OCI-LY7 (cell line): ENCODE data around the gene TTI1. TPM values are rescaled to one million over a fixed set of nuclear protein-coding genes. Genes with fewer than 3 reads are reported as not detected.

Experiments used
- BruUV-seq: library from RNA; stranded (reverse); fragments of 400-500 nt; replicated peaks from 2 replicates; lab custom pipeline; 2021; lab: Mats Ljungman, UMichigan
- CTCF ChIA-PET: fragments of 300-600 bp; sonication (Branson Sonifier 250); formaldehyde crosslinking; loops from one replicate; lab custom pipeline; 2022; ENCODE audit warnings: antibody characterized with exemption; ENCODE audit not compliant: unreplicated experiment; lab: Charles Lee
- POLR2A ChIA-PET: fragments of 300-600 bp; sonication (Branson Sonifier 250); formaldehyde crosslinking; loops from one replicate; lab custom pipeline; 2022; ENCODE audit warnings: antibody characterized with exemption; lab: Charles Lee
- DNase-seq: peaks from one replicate; pipeline ENCODE4 v3.0.0-alpha.2; 2015; ENCODE audit warnings: low spot score
- H2AFZ ChIP-seq: fragments of 200-600 bp; sonication (generic), shearing (Covaris generic); 2 replicates; pipeline ENCODE4 v1.6.1; 2014; ENCODE audit warnings: mild to moderate bottlenecking, antibody characterized with exemption, low read length, moderate library complexity
- H3K27ac ChIP-seq: fragments of 200-600 bp; sonication (generic); 2 replicates; pipeline ENCODE4 v1.5.1; 2014; ENCODE audit warnings: mixed run types, low read depth, mild to moderate bottlenecking, moderate library complexity, low read length, inconsistent platforms; ENCODE audit not compliant: poor library complexity, severe bottlenecking
- H3K36me3 ChIP-seq: fragments of 200-600 bp; sonication (generic); 2 replicates; pipeline ENCODE4 v1.6.1; 2014; ENCODE audit warnings: mild to moderate bottlenecking, antibody characterized with exemption, low read length, moderate library complexity, mixed read lengths; ENCODE audit not compliant: insufficient read depth
- H3K4me1 ChIP-seq: fragments of 200-600 bp; sonication (generic); 2 replicates; pipeline ENCODE4 v1.5.1; 2014; ENCODE audit warnings: mild to moderate bottlenecking, low read length; ENCODE audit not compliant: insufficient read depth, poor library complexity, severe bottlenecking
- H3K4me2 ChIP-seq: fragments of 200-600 bp; sonication (generic); 2 replicates; pipeline ENCODE4 v1.6.1; 2014; ENCODE audit warnings: mild to moderate bottlenecking, low read length
- H3K4me3 ChIP-seq: fragments of 200-600 bp; sonication (generic); 2 replicates; pipeline ENCODE4 v1.5.1; 2014; ENCODE audit warnings: mild to moderate bottlenecking, low read depth, low read length; ENCODE audit not compliant: poor library complexity, severe bottlenecking
- H3K79me2 ChIP-seq: fragments of 200-600 bp; sonication (generic); 2 replicates; pipeline ENCODE4 v1.6.1; 2016; ENCODE audit warnings: low read depth, mild to moderate bottlenecking, low read length, moderate library complexity, mixed read lengths; ENCODE audit not compliant: insufficient read depth
- H3K9me2 ChIP-seq: fragments of 200-600 bp; sonication (generic); 2 replicates; pipeline ENCODE4 v1.6.1; 2016; ENCODE audit warnings: mild to moderate bottlenecking, low read length, mixed read lengths; ENCODE audit not compliant: insufficient read depth
- H3K9me3 ChIP-seq: fragments of 200-600 bp; sonication (generic); 2 replicates; pipeline ENCODE4 v1.6.1; 2014; ENCODE audit warnings: mild to moderate bottlenecking, mixed run types, low read length, mixed read lengths
- H4K20me1 ChIP-seq: fragments of 200-600 bp; sonication (generic); 2 replicates; pipeline ENCODE4 v1.6.1; 2014; ENCODE audit warnings: mild to moderate bottlenecking, antibody characterized with exemption, low read length, moderate library complexity, mixed read lengths; ENCODE audit not compliant: insufficient read depth
- EZH2phosphoT487 ChIP-seq: fragments of 200-600 bp; sonication (generic); IDR thresholded peaks from 2 replicates; pipeline ENCODE4 v1.6.1; 2018; ENCODE audit warnings: low read depth, borderline replicate concordance, mild to moderate bottlenecking, mixed run types, antibody characterized with exemption, low read length, moderate library complexity, mixed read lengths
- intact Hi-C: fragments of 100-400 bp; cut with micrococcal nuclease; formaldehyde crosslinking; loops from one replicate; pipeline ENCODE4 v1.10.0; 2022; ENCODE audit not compliant: unreplicated experiment
- total RNA-seq, 2 experiments: library from RNA; depleted of rRNA in 1 of 2; stranded (reverse); fragments of >200 nt in 1 of 2; shearing (Covaris generic) in 1 of 2; gene quantifications; 2 replicates each; pipeline ENCODE4 v1.2.3, GENCODE V29; 2014 to 2022
- TF ChIP-seq, protein P1 (sequence below): fragments of 200-600 bp; sonication (generic); conservative IDR thresholded peaks from 2 replicates; pipeline ENCODE4 v1.5.1; 2014; ENCODE audit warnings: mild to moderate bottlenecking, antibody characterized with exemption, low read length, moderate library complexity, mixed read lengths

The TTI1 gene
- total RNA-seq, 2 experiments from 2014 or later, result 22.4 to 28.7 TPM

DNA sequence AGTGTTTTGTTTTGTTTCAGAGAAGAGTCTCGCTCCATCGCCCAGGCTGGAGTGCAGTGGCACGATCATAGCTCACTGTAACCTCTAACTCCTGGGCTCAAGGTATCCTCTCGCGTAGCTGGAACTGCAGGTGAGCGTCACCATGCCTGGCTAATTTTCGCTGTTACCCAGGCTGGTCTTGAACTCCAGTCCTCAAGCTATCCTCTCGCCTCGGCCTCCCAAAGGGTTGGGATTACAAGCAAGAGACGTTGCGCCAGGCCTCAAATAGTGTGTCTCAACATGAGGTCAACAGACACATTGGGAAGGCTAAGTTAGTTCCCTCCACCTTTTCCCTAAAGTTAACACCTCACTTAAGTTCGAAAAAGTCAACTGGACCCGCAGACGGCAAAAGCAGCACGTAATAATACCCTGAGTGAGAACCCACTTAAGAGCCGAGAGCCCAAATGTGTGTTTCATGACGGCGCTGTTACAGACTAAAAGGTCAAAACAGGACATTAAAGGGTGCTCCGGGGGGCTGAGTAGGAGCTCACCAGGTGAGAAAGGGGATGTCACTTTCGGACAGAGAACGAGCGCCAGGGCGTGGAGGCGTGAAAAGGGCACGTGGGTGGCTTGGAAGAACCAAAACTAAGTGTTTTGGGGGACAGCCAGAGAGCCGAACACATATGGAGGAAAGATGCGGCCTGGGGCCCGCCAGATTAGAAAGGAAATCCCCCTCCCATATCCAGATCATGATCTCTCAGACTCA is 499 bp downstream of the TTI1 start:
- Histone ChIP-seq H3K9me3 (no peaks in the 10 kb centered on the region), H3K9me2 (no peaks in the 10 kb centered on the region), H4K20me1 (0 out of 2 replicates have a peak, but pooled peaks cover 10% of the 10 kb centered on the region), H3K4me1 (peaks cover 46% of the 10 kb centered on the region), H3K4me2 (peak overlapping the region; percentile 73), H2AFZ (peak overlapping the region; percentile 70), H3K36me3 (peaks cover 46% of the 10 kb centered on the region), H3K4me3 (peak overlapping the region; percentile 97), H3K27ac (peak overlapping the region; percentile 54), H3K79me2 (peaks cover 92% of the 10 kb centered on the region)
- TSS peak; percentile 81 for BruUV-seq
- DNase-seq, result peak; percentile 86
- ChIA-PET CTCF (no interaction called here), POLR2A (interaction anchor here (0.5 to 2.9 kb wide), 6 partner anchors 9 to 829 kb away, joined by 3 to 9 read pairs (median 4); no protein-coding TSS in a partner anchor)
- TF ChIP-seq, protein P1, sequence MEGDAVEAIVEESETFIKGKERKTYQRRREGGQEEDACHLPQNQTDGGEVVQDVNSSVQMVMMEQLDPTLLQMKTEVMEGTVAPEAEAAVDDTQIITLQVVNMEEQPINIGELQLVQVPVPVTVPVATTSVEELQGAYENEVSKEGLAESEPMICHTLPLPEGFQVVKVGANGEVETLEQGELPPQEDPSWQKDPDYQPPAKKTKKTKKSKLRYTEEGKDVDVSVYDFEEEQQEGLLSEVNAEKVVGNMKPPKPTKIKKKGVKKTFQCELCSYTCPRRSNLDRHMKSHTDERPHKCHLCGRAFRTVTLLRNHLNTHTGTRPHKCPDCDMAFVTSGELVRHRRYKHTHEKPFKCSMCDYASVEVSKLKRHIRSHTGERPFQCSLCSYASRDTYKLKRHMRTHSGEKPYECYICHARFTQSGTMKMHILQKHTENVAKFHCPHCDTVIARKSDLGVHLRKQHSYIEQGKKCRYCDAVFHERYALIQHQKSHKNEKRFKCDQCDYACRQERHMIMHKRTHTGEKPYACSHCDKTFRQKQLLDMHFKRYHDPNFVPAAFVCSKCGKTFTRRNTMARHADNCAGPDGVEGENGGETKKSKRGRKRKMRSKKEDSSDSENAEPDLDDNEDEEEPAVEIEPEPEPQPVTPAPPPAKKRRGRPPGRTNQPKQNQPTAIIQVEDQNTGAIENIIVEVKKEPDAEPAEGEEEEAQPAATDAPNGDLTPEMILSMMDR, result no peak
- TF ChIP-seq EZH2phosphoT487, result no peak
- intact Hi-C loops, result no loop called here

DNA sequence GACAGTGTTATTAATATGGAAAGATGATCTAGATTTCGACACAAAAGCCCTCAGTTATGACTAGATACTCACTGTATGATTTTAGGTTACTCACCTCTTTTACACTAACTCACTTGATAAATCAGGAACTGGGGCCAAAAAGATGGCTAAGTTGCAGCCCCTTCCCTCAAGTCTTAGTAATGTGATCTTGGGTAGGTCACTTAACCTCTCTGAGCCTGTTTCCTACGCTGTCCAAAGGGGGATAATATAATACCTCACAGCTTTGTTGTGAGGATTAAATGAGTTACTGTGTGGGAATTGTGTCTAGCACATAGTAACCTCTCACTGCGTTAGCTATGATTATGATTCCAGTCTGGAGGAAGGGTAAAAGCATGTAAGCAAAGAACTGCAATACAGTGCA is 1.3 kb downstream of the TTI1 start:
- Histone ChIP-seq H3K36me3 (peaks cover 41% of the 10 kb centered on the region), H3K4me2 (peak overlapping the region; percentile 73), H3K9me2 (no peaks in the 10 kb centered on the region), H4K20me1 (0 out of 2 replicates have a peak, but pooled peaks cover 4% of the 10 kb centered on the region), H3K79me2 (peaks cover 91% of the 10 kb centered on the region), H3K4me1 (peaks cover 38% of the 10 kb centered on the region), H3K27ac (no peak overlapping the region), H3K4me3 (peak overlapping the region; percentile 97), H3K9me3 (no peaks in the 10 kb centered on the region), H2AFZ (no peak overlapping the region)
- DNase-seq, result no peak
- POLR2A ChIA-PET, result interaction anchor here (0.7 to 2.9 kb wide), 3 partner anchors 15 to 191 kb away, joined by 3 to 9 read pairs (median 3); no protein-coding TSS in a partner anchor
- intact Hi-C loops, result no loop called here
- CTCF ChIA-PET, result no interaction called here
- TF ChIP-seq EZH2phosphoT487, result no peak
- TF ChIP-seq, protein P1, result no peak
- no TSS peak for BruUV-seq

DNA sequence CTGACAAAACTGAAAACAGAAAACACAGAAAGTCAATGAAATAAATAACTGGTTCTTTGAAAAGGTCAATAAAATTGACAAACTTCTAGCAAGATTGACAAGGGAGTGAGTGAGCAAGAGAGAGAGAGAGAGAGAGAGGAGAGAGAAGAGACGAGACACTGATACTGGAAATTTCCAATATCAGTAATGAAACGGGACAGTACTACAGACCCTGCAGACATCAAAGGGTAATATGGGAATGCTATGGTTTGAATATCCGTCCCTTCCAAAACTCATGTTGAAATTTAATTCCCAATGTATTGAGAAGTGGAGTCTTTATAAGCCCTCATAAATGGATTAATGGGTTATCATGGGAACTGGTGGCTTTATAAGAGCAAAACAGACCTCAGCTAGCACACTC is 3.8 kb downstream of the TTI1 start:
- H3K4me2 ChIP-seq, result no peak overlapping the region
- POLR2A ChIA-PET, result interaction anchor here (0.6 kb wide), 1 partner anchor 29 kb away, joined by 8 read pairs; no protein-coding TSS in a partner anchor
- H2AFZ ChIP-seq, result no peak overlapping the region
- intact Hi-C loops, result no loop called here
- CTCF ChIA-PET, result interaction anchor here (0.6 kb wide), 1 partner anchor 483 kb away, joined by 3 read pairs; no protein-coding TSS in a partner anchor
- no peaks in the 10 kb centered on the region for H3K9me3 ChIP-seq
- peaks cover 91% of the 10 kb centered on the region for H3K79me2 ChIP-seq
- H4K20me1 ChIP-seq, result 0 out of 2 replicates have a peak, but pooled peaks cover 4% of the 10 kb centered on the region
- H3K36me3 ChIP-seq, result peaks cover 42% of the 10 kb centered on the region
- no peaks in the 10 kb centered on the region for H3K9me2 ChIP-seq
- no peak for TF ChIP-seq EZH2phosphoT487
- TF ChIP-seq, protein P1, result no peak
- H3K4me3 ChIP-seq, result no peak overlapping the region
- H3K4me1 ChIP-seq, result peaks cover 21% of the 10 kb centered on the region
- no TSS peak for BruUV-seq
- H3K27ac ChIP-seq, result no peak overlapping the region
- DNase-seq, result no peak
